Activated CD8-positive, alpha-beta memory T cell treated with anti-CD3 and anti-CD28 coated beads for 1 hour (primary cell): ENCODE data around the gene MTMR10.

Experiments
- DNase-seq, 2 donors: peaks; one replicate each; pipeline ENCODE4 v3.0.0-alpha.2; 2020; ENCODE audit warnings: low read depth in 1 of 2; ENCODE audit errors: extremely low read depth in 1 of 2

The MTMR10 gene

GRCh38 chr15:31013863-31014607 is 22.6 kb upstream of the MTMR10 start:
- DNase-seq = no peak

DNA sequence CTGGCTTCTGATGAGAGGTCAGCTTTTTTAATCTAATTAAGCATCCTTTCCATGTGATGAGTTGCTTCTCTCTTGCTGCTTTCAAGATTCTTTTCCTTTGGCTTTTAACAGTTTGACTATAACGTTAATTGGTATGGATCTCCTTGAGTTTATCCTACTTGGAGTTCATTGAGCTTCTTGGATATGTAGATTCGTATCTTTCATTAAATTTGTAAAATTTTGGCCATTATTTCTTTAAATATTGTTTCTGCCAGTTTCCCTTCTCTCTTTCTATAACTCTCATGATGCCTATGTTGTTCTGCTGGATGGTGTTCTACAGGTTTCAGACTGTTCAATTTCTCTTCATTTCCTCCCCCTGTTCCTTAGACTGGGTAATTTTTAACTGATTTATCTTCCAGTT is 21.0 kb upstream of the MTMR10 start:
- DNase-seq = no peak

GRCh38 chr15:31010036-31010435 is 18.6 kb upstream of the MTMR10 start:
- DNase-seq = no peak

DNA sequence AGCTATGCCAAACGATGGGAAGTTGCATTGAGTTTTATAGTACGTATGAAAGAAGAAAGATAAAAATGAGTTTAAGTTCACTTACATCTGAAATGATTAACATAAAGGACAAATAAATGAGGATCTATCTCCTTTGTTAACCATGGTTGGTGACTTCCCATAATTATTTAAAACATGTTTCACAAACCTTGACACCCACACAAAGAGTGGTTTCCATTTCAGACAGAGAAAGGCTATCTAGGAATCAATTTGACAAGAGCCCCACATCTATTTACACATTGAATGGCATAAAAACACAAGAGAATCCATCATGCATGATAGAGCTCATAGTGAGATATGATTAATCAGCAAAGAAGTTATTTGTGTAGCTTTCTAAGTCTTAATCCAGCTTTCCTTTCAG is 14.2 kb upstream of the MTMR10 start:
- DNase-seq = no peak

- DNase-seq = no peak
These were observed 12.8 kb upstream of the MTMR10 start for GRCh38 chr15:31004220-31004733.

DNA sequence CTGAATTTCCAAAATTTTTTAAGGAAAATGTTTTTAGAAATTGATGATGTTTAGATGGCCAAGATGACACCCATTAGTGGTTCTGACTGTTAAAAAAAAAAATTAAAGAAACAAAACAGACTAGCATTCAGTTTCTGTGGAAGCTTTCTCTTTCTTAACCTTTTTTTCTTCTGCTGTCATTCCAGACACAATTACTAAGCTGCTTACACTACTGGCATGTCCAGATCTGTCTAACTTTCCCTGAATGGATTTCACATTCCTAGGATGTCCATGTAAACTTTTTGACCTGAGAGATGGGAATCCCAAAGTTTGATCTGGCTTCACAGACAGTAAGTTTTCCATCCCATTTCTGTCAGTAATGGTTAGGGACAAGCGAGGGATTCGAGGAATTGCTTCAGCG is 10.3 kb upstream of the MTMR10 start:
- DNase-seq = no peak

DNA sequence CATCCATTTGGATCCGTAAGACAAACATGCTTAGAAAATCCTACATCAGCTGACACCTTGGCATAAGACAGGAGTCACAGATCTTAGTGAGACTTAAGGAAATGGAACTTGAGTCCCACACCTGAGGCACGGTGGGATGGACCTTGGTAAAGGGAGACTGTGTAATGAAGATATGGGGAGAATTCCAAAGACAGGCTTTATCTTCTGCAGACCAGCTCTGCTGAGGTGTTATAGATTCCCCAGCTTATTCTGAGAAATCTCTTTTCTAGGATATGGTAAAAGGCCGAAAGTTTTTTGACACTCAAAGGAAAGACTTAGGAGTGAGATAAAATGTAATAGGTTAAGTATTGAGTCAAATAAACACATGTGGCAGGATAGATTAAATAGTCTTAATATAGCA is 8.3 kb upstream of the MTMR10 start:
- no peak for DNase-seq

DNA sequence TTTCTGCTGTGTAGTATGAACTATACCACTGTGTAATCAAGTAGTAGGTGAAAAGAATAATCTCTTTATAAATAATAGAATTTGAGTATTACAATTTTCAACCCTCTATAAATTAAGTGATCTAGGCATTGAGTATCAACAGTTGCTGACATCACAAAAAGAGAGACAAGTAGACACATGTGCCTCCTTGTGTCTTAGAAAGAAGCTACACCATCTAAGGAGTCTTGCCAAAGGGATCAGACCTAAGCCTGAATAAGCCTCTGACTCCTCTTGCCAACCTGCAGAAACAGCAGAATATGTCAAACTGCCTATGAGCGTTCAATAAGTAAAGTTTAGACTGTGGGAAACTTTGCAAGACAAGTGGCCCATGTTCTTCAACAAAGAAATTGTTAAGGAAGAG is 5.8 kb upstream of the MTMR10 start:
- no peak for DNase-seq

- no peak for DNase-seq
These were observed 929 bp upstream of the MTMR10 start for GRCh38 chr15:30992249-30992864.

DNA sequence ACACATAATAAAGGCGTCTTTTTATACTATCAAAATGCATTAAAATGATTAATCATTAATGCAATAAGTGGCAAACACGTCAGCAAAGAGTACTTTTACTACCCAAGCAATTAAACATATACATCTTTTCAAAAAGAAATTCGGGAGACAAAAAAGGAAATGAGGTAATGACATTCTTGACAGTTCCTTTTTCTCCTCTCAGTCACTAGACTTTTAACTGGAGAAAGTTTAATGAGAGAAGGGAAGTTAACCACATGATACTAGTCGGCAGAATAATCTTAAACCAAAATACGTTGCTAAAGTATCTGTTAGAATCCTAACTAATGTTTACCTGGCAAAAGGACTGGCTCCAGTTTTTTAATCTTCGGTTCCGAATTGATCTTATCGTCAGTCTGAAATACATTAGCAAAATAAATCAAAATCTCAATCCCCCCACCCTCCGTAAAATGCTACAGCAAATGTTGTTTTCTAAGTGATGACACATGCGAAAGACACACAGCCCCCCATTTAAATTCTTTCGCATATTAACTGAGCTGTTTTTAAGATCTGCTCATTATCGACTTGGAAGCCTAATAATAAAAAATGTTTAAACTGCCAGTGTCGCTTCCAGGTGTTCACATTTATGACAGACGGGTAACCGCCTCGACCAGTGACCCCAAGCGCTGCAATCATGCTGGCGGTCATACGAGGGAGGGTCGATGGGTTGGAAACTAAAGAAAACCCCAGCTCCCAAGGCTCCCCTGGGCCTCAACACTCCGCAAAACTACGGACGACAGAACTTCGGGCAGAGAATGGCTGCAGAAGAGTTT is 778 bp downstream of the MTMR10 start:
- no peak for DNase-seq

GRCh38 chr15:30990036-30990435 is 1.4 kb downstream of the MTMR10 start:
- DNase-seq = no peak

GRCh38 chr15:30985081-30985531 is 6.3 kb downstream of the MTMR10 start:
- DNase-seq = no peak

GRCh38 chr15:30984542-30984941 is 6.9 kb downstream of the MTMR10 start:
- no peak for DNase-seq

DNA sequence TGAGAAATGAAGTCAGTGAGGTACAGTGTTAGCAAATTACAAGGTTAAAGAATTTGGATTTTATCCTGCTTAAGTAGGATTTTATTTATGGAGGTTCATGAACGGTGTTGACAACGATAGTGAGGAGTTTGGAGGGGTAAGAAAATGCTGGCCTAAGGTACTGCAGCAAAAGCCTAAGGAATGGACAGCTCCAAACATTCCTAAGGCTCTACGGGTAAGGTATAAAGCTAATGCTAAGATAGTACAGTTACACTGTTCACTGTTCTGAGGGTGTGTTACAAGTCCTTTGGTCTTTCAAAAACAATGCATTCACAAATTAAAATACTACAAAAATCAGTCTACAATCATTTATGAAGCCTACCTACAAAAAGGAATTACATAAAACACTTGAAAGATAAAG is 7.3 kb downstream of the MTMR10 start:
- DNase-seq = no peak

GRCh38 chr15:30979457-30979856 is 12.0 kb downstream of the MTMR10 start:
- no peak for DNase-seq

- DNase-seq = no peak
These were observed 13.1 kb downstream of the MTMR10 start for GRCh38 chr15:30978328-30978727.

DNA sequence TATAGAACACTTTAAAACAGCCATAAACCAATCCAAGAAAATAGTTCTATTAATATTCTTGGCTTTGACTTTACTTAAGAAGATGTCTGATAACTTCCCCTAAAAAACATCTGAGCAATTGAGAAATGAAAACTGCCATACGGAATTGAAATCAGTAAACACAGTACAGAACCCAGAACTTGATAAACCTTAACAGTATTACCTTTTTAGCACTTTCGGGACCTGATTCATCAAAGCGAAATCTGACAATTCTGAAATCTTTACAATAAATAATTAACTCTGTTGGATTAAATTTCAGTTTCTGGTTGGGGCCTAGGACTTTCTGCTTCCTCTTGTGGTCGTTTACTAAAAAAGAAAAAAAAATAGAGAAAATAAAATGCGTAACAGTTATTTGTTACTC is 17.3 kb downstream of the MTMR10 start:
- no peak for DNase-seq

GRCh38 chr15:30973379-30973778 is 18.0 kb downstream of the MTMR10 start:
- DNase-seq = no peak

DNA sequence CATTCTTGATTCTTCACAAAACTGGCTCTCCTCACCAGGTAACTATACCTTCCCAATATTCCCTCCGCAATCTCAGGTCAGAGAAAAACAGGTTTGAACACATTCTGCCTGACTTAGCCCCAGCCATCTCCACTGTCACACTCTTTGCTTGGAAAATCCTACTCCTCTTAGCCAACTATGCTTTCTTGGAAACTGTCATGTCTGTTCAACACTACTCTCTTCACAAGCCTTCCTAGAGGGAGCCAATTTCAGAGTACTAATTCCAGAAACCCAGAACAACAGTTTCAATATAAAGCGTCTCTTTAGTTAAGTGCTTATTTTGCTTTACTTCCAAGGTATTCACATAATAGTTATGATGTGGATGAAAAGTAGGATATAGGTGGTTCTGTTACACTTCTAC is 21.7 kb downstream of the MTMR10 start:
- no peak for DNase-seq

DNA sequence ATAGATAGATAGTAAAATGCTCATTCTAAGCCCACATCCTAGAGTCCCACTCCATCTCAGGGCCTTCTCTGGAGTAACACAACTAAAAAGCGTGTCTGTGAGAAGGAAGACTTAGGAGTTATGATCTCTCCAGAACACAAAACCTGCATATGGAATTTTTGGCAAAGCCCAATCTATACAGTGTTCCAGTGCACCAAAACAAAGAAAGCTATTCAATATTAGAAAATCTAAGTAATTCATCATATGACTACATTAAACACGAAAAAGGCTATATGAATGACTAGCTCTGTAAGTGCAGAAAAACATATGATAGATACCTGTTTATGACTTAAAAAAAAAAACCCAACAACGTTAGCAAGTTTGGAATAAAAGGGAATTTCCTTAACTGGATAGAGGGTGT is 27.7 kb downstream of the MTMR10 start:
- no peak for DNase-seq

DNA sequence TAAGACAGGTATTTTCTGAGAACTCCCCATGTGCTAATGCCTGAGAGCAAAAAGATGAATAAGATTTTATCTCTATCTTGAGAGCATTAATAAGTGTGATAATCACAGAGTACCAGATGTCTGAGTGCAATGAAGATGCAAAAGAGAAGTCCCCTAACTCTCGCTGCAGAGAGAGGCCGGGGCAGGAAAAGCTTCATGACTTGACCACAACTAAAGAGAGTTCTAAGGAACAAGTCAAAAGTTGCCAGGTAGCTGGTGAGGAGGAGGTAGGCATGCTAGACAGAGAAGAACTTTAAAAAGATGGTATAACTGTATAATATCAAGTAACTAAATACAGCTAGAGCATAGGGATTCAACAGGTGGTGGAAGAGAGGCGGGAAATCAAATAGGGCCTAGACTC is 28.8 kb downstream of the MTMR10 start:
- DNase-seq = no peak

DNA sequence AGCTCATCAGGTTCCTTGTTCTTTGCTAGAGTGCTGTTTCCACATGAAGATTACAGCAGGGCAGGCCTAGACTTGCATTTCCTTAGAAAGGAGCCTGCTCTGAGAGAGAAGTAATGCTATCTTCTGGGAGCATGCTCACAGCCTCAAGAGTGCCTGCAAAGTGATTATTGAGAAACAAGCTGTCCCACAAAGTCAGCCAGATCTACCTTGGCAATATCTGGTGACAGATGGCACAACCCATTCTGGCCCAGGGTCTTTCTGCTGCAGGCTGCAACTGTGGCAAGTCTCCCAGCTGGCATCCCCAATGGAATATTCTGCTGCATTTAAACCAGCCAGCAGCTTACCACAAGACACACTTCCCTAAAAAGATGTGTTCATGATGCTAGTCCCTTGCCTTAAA is 29.3 kb downstream of the MTMR10 start:
- DNase-seq = no peak
